ACC112 (cell line): ENCODE data around the gene DCST2.

ENCODE experiments used
- H2AFZ ChIP-seq: fragments of 200-600 bp; sonication (generic); one replicate; pipeline ENCODE4 v1.6.0; 2017; ENCODE audit warnings: antibody characterized with exemption, low read length; ENCODE audit not compliant: unreplicated experiment
- H3K27ac ChIP-seq: fragments of 200-600 bp; sonication (generic); 2 replicates; pipeline ENCODE4 v1.5.1; 2014; ENCODE audit warnings: low read depth, mild to moderate bottlenecking, antibody characterized with exemption, low read length, moderate library complexity
- H3K27me3 ChIP-seq: fragments of 200-600 bp; sonication (generic); 2 replicates; pipeline ENCODE4 v1.6.1; 2014; ENCODE audit warnings: mild to moderate bottlenecking, antibody characterized with exemption, low read length, moderate library complexity, mixed read lengths; ENCODE audit not compliant: insufficient read depth
- H3K36me3 ChIP-seq: fragments of 200-600 bp; sonication (generic); 2 replicates; pipeline ENCODE4 v1.6.1; 2016; ENCODE audit warnings: mild to moderate bottlenecking, antibody characterized with exemption, low read length, moderate library complexity, mixed read lengths; ENCODE audit not compliant: insufficient read depth
- H3K4me1 ChIP-seq: fragments of 200-600 bp; sonication (generic); one replicate; pipeline ENCODE4 v1.6.1; 2016; ENCODE audit warnings: low read length, mixed read lengths; ENCODE audit not compliant: insufficient read depth, unreplicated experiment, control insufficient read depth
- H3K4me3 ChIP-seq: fragments of 200-600 bp; sonication (generic); 2 replicates; pipeline ENCODE4 v1.5.1; 2014; ENCODE audit warnings: mild to moderate bottlenecking, low read depth, low read length
- H3K79me2 ChIP-seq: fragments of 200-600 bp; sonication (generic); one replicate; pipeline ENCODE4 v1.6.0; 2016; ENCODE audit warnings: low read length; ENCODE audit not compliant: control insufficient read depth, unreplicated experiment, insufficient read depth

The DCST2 gene

GRCh38 chr1:155077346-155077745 lies 43.8 kb upstream of the DCST2 start:
- Histone ChIP-seq H2AFZ (no peak overlapping the region), H3K4me3 (no peak overlapping the region), H3K79me2 (no peaks in the 10 kb centered on the region), H3K27me3 (peaks cover 36% of the 10 kb centered on the region), H3K4me1 (peaks cover 11% of the 10 kb centered on the region), H3K36me3 (no peaks in the 10 kb centered on the region), H3K27ac (no peak overlapping the region)

GRCh38 chr1:155076371-155076770 lies 42.8 kb upstream of the DCST2 start:
- Histone ChIP-seq H2AFZ (no peak overlapping the region), H3K4me1 (peaks cover 12% of the 10 kb centered on the region), H3K36me3 (no peaks in the 10 kb centered on the region), H3K27me3 (peaks cover 26% of the 10 kb centered on the region), H3K79me2 (no peaks in the 10 kb centered on the region), H3K4me3 (no peak overlapping the region), H3K27ac (no peak overlapping the region)

GRCh38 chr1:155075535-155075934 lies 42.0 kb upstream of the DCST2 start:
- Histone ChIP-seq H3K4me1 (peaks cover 14% of the 10 kb centered on the region), H2AFZ (no peak overlapping the region), H3K27me3 (peaks cover 17% of the 10 kb centered on the region), H3K27ac (no peak overlapping the region), H3K36me3 (no peaks in the 10 kb centered on the region), H3K79me2 (no peaks in the 10 kb centered on the region), H3K4me3 (no peak overlapping the region)

- Histone ChIP-seq H3K4me3 (no peak overlapping the region), H2AFZ (no peak overlapping the region), H3K27me3 (no peaks in the 10 kb centered on the region), H3K79me2 (no peaks in the 10 kb centered on the region), H3K27ac (no peak overlapping the region), H3K4me1 (peaks cover 20% of the 10 kb centered on the region), H3K36me3 (no peaks in the 10 kb centered on the region)
These were observed 40.0 kb upstream of the DCST2 start for GRCh38 chr1:155073377-155074242.

GRCh38 chr1:155072531-155073289 lies 39.1 kb upstream of the DCST2 start:
- Histone ChIP-seq H3K79me2 (no peaks in the 10 kb centered on the region), H3K4me3 (no peak overlapping the region), H3K27ac (no peak overlapping the region), H3K4me1 (peaks cover 11% of the 10 kb centered on the region), H3K27me3 (no peaks in the 10 kb centered on the region), H2AFZ (no peak overlapping the region), H3K36me3 (no peaks in the 10 kb centered on the region)

GRCh38 chr1:155071701-155072100 lies 38.1 kb upstream of the DCST2 start:
- Histone ChIP-seq H3K79me2 (no peaks in the 10 kb centered on the region), H3K27me3 (no peaks in the 10 kb centered on the region), H3K4me3 (peak overlapping the region; percentile 60; the same call in 1 of the 2 replicates), H3K27ac (no peak overlapping the region), H3K4me1 (peaks cover 10% of the 10 kb centered on the region), H2AFZ (no peak overlapping the region), H3K36me3 (no peaks in the 10 kb centered on the region)

- H3K4me3 ChIP-seq: peak overlapping the region; percentile 60
These were observed 37.4 kb upstream of the DCST2 start for GRCh38 chr1:155070721-155071569.

GRCh38 chr1:155070158-155070621 lies 36.6 kb upstream of the DCST2 start:
- Histone ChIP-seq H3K79me2 (no peaks in the 10 kb centered on the region), H3K27ac (no peak overlapping the region), H3K27me3 (no peaks in the 10 kb centered on the region), H2AFZ (no peak overlapping the region), H3K4me1 (peaks cover 10% of the 10 kb centered on the region), H3K36me3 (no peaks in the 10 kb centered on the region), H3K4me3 (peak overlapping the region; percentile 60; the same call in 1 of the 2 replicates)

More at GRCh38 chr1:155070721-155071569, 37.4 kb upstream of the DCST2 start:
- Histone ChIP-seq H2AFZ (no peak overlapping the region), H3K4me1 (peaks cover 10% of the 10 kb centered on the region), H3K27me3 (no peaks in the 10 kb centered on the region), H3K36me3 (no peaks in the 10 kb centered on the region), H3K27ac (no peak overlapping the region), H3K79me2 (no peaks in the 10 kb centered on the region)

- Histone ChIP-seq H3K27ac (no peak overlapping the region), H3K79me2 (no peaks in the 10 kb centered on the region), H3K4me1 (peaks cover 10% of the 10 kb centered on the region), H3K4me3 (no peak overlapping the region), H3K36me3 (no peaks in the 10 kb centered on the region), H3K27me3 (no peaks in the 10 kb centered on the region), H2AFZ (no peak overlapping the region)
These were observed 36.1 kb upstream of the DCST2 start for GRCh38 chr1:155069551-155070157.

- H3K36me3 ChIP-seq: no peaks in the 10 kb centered on the region
- H3K4me3 ChIP-seq: no peak overlapping the region
- no peak overlapping the region for H3K27ac ChIP-seq
- no peaks in the 10 kb centered on the region for H3K27me3 ChIP-seq
- H3K79me2 ChIP-seq: no peaks in the 10 kb centered on the region
- peaks cover 10% of the 10 kb centered on the region for H3K4me1 ChIP-seq
- H2AFZ ChIP-seq: no peak overlapping the region
These were observed 35.0 kb upstream of the DCST2 start for GRCh38 chr1:155068599-155068998.
